ENCODE results near the gene BLZF1.

DNA sequence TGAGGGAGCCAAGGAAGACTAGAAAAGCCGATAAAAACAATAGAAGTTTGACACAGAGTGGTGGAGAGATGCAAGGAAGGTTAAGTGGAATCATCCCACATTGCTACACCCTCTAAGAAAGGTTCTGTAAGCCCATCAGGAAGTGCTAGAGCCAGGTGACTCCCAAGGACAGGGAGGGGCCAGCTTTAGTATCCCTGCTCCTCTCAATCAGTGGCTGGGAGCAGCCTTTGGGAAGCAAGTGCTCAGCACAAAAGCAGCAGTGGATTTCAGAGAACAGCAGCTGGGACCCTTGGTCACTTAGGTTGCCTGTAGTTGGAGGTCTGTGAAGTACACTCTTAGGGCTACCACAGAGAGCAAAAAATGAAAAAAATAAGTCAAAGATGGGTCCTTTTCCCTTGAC is 42.9 kb upstream of the BLZF1 start:
- TF ChIP-seq EZH2 (optimal IDR thresholded peaks at IDR 0.05; ENCODE audit: low read depth, low read length) (no peak), EZH2phosphoT487 (IDR thresholded peaks at IDR 0.05; ENCODE audit: low read length) (no peak)
- TF ChIP-seq, protein P1, sequence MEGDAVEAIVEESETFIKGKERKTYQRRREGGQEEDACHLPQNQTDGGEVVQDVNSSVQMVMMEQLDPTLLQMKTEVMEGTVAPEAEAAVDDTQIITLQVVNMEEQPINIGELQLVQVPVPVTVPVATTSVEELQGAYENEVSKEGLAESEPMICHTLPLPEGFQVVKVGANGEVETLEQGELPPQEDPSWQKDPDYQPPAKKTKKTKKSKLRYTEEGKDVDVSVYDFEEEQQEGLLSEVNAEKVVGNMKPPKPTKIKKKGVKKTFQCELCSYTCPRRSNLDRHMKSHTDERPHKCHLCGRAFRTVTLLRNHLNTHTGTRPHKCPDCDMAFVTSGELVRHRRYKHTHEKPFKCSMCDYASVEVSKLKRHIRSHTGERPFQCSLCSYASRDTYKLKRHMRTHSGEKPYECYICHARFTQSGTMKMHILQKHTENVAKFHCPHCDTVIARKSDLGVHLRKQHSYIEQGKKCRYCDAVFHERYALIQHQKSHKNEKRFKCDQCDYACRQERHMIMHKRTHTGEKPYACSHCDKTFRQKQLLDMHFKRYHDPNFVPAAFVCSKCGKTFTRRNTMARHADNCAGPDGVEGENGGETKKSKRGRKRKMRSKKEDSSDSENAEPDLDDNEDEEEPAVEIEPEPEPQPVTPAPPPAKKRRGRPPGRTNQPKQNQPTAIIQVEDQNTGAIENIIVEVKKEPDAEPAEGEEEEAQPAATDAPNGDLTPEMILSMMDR (IDR thresholded peaks at IDR 0.05; ENCODE audit: low read length) = no peak

All from MM.1S (cell line).